A549 (cell line): Measurements from ENCODE around the gene ZFX.

Source experiments
- CHD2 ChIP-seq: fragments of 150-350 bp; IDR thresholded peaks from 2 replicates; pipeline ENCODE4 v1.6.1; 2014; ENCODE audit warnings: low read length; ENCODE audit not compliant: partially characterized antibody
- E2F6 ChIP-seq: IDR thresholded peaks from 2 replicates; pipeline ENCODE4 v1.6.1; 2012; ENCODE audit warnings: low read depth, borderline replicate concordance
- EP300 ChIP-seq, 2 experiments: fragments of >200 bp; sonication (Bioruptor Twin); formaldehyde crosslinking; IDR thresholded peaks; 2 replicates in 1 of 2; 3 replicates in 1 of 2; pipeline ENCODE4 v1.6.1; 2016 to 2017
- HMGXB4 ChIP-seq: fragments of 250-450 bp; sonication (Bioruptor Pico); IDR thresholded peaks from 2 replicates; pipeline ENCODE4 v1.5.0; 2021; ENCODE audit warnings: mild to moderate bottlenecking, moderate library complexity, borderline replicate concordance
- HOXA7 ChIP-seq: fragments of 250-450 bp; sonication (Bioruptor Pico); IDR thresholded peaks from 2 replicates; pipeline ENCODE4 v1.5.0; 2020; ENCODE audit warnings: mild to moderate bottlenecking, moderate library complexity
- NFE2L2 ChIP-seq: fragments of 150-350 bp; conservative IDR thresholded peaks from 2 replicates; pipeline ENCODE4 v1.6.1; 2014; ENCODE audit warnings: low read length
- POLR2A ChIP-seq: IDR thresholded peaks from 2 replicates; pipeline ENCODE4 v1.6.1; 2012; ENCODE audit warnings: mild to moderate bottlenecking, low read length
- RAD21 ChIP-seq, 2 experiments: fragments of >200 bp in 1 of 2; sonication (Bioruptor Twin) in 1 of 2; formaldehyde crosslinking in 1 of 2; IDR thresholded peaks in 1 of 2; conservative IDR thresholded peaks in 1 of 2; 2 replicates in 1 of 2; 3 replicates in 1 of 2; pipeline ENCODE4 v1.6.1; 2012 to 2018; ENCODE audit warnings: inconsistent platforms in 1 of 2
- REST ChIP-seq: fragments of 200-600 bp; sonication (generic); IDR thresholded peaks from 2 replicates; pipeline ENCODE4 v1.6.1; 2016; ENCODE audit warnings: antibody characterized with exemption, mild to moderate bottlenecking, moderate library complexity
- RFX5 ChIP-seq: fragments of 450-650 bp; IDR thresholded peaks from 2 replicates; pipeline ENCODE4 v1.7.1; 2014; ENCODE audit warnings: antibody characterized with exemption, mild to moderate bottlenecking, moderate library complexity
- TF ChIP-seq, protein P1 (sequence below): fragments of >200 bp; sonication (Bioruptor Twin); formaldehyde crosslinking; IDR thresholded peaks from 3 replicates; pipeline ENCODE4 v1.5.1; 2016
- TF ChIP-seq, protein P2 (sequence below): fragments of 450-650 bp; IDR thresholded peaks from 2 replicates; pipeline ENCODE4 v1.6.1; 2014; ENCODE audit warnings: antibody characterized with exemption
- TF ChIP-seq, protein P3 (sequence below): IDR thresholded peaks from 2 replicates; pipeline ENCODE4 v1.6.1; 2012

GRCh38 chrX:24168807-24169206 lies 19.3 kb downstream of the ZFX start:
- TF ChIP-seq E2F6 (no peak), EP300 (IDR thresholded peaks at IDR 0.05) (no peak), HMGXB4 (CRISPR knock-in tag) (no peak), CHD2 (no peak), REST (no peak), POLR2A (no peak), RAD21 (conservative IDR thresholded peaks at IDR 0.05 in 1 of 2, IDR thresholded peaks at IDR 0.05 in 1 of 2) (no peak), NFE2L2 (no peak), RFX5 (no peak), HOXA7 (no peak)
- TF ChIP-seq, protein P1, sequence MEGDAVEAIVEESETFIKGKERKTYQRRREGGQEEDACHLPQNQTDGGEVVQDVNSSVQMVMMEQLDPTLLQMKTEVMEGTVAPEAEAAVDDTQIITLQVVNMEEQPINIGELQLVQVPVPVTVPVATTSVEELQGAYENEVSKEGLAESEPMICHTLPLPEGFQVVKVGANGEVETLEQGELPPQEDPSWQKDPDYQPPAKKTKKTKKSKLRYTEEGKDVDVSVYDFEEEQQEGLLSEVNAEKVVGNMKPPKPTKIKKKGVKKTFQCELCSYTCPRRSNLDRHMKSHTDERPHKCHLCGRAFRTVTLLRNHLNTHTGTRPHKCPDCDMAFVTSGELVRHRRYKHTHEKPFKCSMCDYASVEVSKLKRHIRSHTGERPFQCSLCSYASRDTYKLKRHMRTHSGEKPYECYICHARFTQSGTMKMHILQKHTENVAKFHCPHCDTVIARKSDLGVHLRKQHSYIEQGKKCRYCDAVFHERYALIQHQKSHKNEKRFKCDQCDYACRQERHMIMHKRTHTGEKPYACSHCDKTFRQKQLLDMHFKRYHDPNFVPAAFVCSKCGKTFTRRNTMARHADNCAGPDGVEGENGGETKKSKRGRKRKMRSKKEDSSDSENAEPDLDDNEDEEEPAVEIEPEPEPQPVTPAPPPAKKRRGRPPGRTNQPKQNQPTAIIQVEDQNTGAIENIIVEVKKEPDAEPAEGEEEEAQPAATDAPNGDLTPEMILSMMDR, result no peak
- TF ChIP-seq, protein P2, sequence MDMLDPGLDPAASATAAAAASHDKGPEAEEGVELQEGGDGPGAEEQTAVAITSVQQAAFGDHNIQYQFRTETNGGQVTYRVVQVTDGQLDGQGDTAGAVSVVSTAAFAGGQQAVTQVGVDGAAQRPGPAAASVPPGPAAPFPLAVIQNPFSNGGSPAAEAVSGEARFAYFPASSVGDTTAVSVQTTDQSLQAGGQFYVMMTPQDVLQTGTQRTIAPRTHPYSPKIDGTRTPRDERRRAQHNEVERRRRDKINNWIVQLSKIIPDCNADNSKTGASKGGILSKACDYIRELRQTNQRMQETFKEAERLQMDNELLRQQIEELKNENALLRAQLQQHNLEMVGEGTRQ, result no peak
- TF ChIP-seq, protein P3, sequence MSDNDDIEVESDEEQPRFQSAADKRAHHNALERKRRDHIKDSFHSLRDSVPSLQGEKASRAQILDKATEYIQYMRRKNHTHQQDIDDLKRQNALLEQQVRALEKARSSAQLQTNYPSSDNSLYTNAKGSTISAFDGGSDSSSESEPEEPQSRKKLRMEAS, result no peak
